ENCODE measurements around the gene ADA. TPM values are rescaled to one million over a fixed set of nuclear protein-coding genes. Genes with fewer than 3 reads are reported as not detected.

The ADA gene
- polyA plus RNA-seq, 1 donor (not counting 4 experiments of a cell fraction or from before 2014, with no cell fraction given) = 21.4 TPM

GRCh38 chr20:44630297-44630696 is 21.2 kb downstream of the ADA start:
- no peak overlapping the region for H3K9ac ChIP-seq (ENCODE audit: control insufficient read depth, extremely low read depth, insufficient read depth, low read length)
- H3K4me3 ChIP-seq (ENCODE audit: control insufficient read depth in 2 of 3, extremely low read depth in 1 of 3, insufficient read depth in 2 of 3, low read depth in 1 of 3, low read length in 3 of 3) = no peak overlapping the region
- dilution Hi-C loops (cut with MboI; ENCODE audit: extremely low pct_ligation_motif_present, low sequenced_read_pairs) = no loop called here
- H2AFZ ChIP-seq (ENCODE audit: control insufficient read depth, low read length) = no peak overlapping the region
- FAIRE-seq = no peak
- no peak for DNase-seq (ENCODE audit: low read depth, low spot score)
- no peak overlapping the region for H3K4me2 ChIP-seq (ENCODE audit: control insufficient read depth, extremely low read depth, insufficient read depth, low read depth, low read length)
- H3K9me3 ChIP-seq (ENCODE audit: control insufficient read depth, low read depth, low read length) = no peaks in the 10 kb centered on the region
- TF ChIP-seq CTCF (optimal IDR thresholded peaks at IDR 0.05 in 1 of 3, IDR thresholded peaks at IDR 0.05 in 1 of 3, conservative IDR thresholded peaks at IDR 0.05 in 1 of 3; ENCODE audit: extremely low read depth in 1 of 3, insufficient read depth in 2 of 3, low read length in 3 of 3) (no peak), EZH2 (IDR thresholded peaks at IDR 0.05; ENCODE audit: low read length) (no peak)
- H3K79me2 ChIP-seq (ENCODE audit: control insufficient read depth, insufficient read depth, low read length) = no peaks in the 10 kb centered on the region
- peaks cover 4 to 10% of the 10 kb centered on the region in 2 experiments for H3K36me3 ChIP-seq (ENCODE audit: control insufficient read depth in 2 of 2, extremely low read depth in 1 of 2, insufficient read depth in 2 of 2, low read length in 2 of 2)
- H3K27ac ChIP-seq (ENCODE audit: control insufficient read depth, insufficient read depth, low read length) = no peak overlapping the region
- no peaks in the 10 kb centered on the region for H3K4me1 ChIP-seq (ENCODE audit: control insufficient read depth, extremely low read depth, insufficient read depth, low read length)
- H4K20me1 ChIP-seq (ENCODE audit: control insufficient read depth, extremely low read depth, insufficient read depth, low read length) = no peaks in the 10 kb centered on the region
- no peaks in the 10 kb centered on the region for H3K27me3 ChIP-seq (ENCODE audit: control insufficient read depth, extremely low read depth, insufficient read depth, low read length)
- H3K9me1 ChIP-seq (ENCODE audit: control insufficient read depth, extremely low read depth, insufficient read depth, low read length) = no peaks in the 10 kb centered on the region

- dilution Hi-C loops (cut with MboI; ENCODE audit: extremely low pct_ligation_motif_present, low sequenced_read_pairs) = no loop called here
- peaks cover 1 to 15% of the 10 kb centered on the region in 2 experiments for H3K36me3 ChIP-seq (ENCODE audit: control insufficient read depth in 2 of 2, extremely low read depth in 1 of 2, insufficient read depth in 2 of 2, low read length in 2 of 2)
These were observed 22.0 kb downstream of the ADA start for GRCh38 chr20:44629542-44629941.

More at GRCh38 chr20:44629542-44629941, 22.0 kb downstream of the ADA start:
- TF ChIP-seq EZH2 (IDR thresholded peaks at IDR 0.05; ENCODE audit: low read length) = no peak
- TF ChIP-seq CTCF (optimal IDR thresholded peaks at IDR 0.05 in 1 of 3, IDR thresholded peaks at IDR 0.05 in 1 of 3, conservative IDR thresholded peaks at IDR 0.05 in 1 of 3; ENCODE audit: extremely low read depth in 1 of 3, insufficient read depth in 2 of 3, low read length in 3 of 3) = no peak
- no peak overlapping the region for H3K9ac ChIP-seq (ENCODE audit: control insufficient read depth, extremely low read depth, insufficient read depth, low read length)
- H3K9me3 ChIP-seq (ENCODE audit: control insufficient read depth, low read depth, low read length) = no peaks in the 10 kb centered on the region
- no peak overlapping the region for H3K4me2 ChIP-seq (ENCODE audit: control insufficient read depth, extremely low read depth, insufficient read depth, low read depth, low read length)
- no peaks in the 10 kb centered on the region for H3K9me1 ChIP-seq (ENCODE audit: control insufficient read depth, extremely low read depth, insufficient read depth, low read length)
- no peak overlapping the region for H3K27ac ChIP-seq (ENCODE audit: control insufficient read depth, insufficient read depth, low read length)
- H2AFZ ChIP-seq (ENCODE audit: control insufficient read depth, low read length) = no peak overlapping the region
- no peaks in the 10 kb centered on the region for H3K27me3 ChIP-seq (ENCODE audit: control insufficient read depth, extremely low read depth, insufficient read depth, low read length)
- DNase-seq (ENCODE audit: low read depth, low spot score) (no peak), FAIRE-seq (no peak)
- no peaks in the 10 kb centered on the region for H3K4me1 ChIP-seq (ENCODE audit: control insufficient read depth, extremely low read depth, insufficient read depth, low read length)
- no peak overlapping the region for H3K4me3 ChIP-seq (ENCODE audit: control insufficient read depth in 2 of 3, extremely low read depth in 1 of 3, insufficient read depth in 2 of 3, low read depth in 1 of 3, low read length in 3 of 3)
- H4K20me1 ChIP-seq (ENCODE audit: control insufficient read depth, extremely low read depth, insufficient read depth, low read length) = no peaks in the 10 kb centered on the region
- no peaks in the 10 kb centered on the region for H3K79me2 ChIP-seq (ENCODE audit: control insufficient read depth, insufficient read depth, low read length)

Data from keratinocyte (primary cell).